ENCODE results near the gene SLC37A1.

Gene SLC37A1

DNA sequence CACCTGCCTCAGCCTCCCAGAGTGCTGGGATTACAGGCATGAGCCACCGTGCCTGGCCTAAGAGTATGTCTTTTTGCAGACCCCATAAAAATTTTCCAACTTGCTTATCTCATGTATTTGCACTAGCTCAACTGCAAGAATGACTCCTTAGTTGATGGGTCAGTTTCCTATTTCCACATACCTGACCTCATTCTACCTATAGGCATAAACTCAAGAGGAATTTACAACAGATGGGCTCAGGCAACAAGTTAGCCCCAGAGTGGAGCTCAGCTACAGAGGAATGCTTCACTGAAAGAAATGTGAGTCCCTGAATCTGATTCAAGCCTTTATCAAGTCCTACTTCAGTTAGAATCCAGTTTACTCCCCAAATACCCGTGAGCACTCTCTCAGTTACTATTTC is 5.3 kb upstream of the SLC37A1 start:
- no peak for ATAC-seq

DNA sequence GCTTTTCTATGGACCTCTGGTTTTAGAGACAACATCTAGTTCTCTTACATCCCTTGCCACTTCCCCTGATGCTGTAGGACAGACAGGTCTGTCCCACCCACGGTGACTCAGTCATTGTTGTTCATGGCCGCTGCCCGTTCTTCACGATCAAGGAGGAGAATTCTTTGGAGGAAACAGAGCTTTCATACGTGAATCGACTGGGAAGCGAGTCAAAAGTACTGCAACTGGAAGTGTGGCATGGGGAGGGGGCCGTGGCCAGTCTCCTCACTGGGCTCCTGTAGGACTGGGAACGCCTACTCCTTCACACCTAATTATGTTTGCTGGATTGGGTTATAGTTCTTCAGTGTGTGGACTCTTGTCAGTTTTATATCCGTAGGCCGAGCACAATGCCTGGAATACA is 4.4 kb upstream of the SLC37A1 start:
- no peak for ATAC-seq

DNA sequence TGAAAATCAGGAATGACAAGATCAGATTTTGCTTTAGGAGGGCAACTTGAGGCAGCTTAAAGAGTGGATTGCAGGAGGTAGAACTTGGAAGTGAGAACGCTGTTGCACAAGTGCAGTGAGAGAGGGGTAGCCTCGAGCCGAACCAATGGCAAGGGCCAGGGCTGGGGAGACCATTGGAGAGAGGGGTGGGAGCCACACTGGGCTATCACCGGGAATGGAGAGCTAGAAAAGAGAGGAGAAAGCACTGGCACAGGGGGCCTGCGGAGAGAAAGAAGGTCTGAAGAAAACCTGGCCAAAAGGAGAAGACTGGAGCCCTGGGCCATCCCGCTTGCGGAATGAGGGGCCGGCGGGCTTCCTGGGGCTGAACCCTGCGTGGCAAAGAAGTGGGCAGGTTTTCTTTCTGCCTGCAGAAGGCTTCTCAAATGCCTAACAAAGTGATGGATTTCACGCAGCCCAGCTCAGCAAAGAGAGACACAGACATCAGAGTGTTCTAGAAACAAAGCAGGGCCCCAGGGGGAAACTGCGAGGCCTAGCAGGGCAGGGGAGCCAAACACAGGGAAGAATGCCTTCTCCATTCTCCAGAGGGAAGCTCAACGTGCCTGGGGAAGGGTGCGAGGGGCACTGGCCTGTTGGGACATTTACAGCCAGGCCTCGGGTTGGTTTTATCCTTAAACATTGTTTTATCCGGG is 1.2 kb upstream of the SLC37A1 start:
- ATAC-seq = no peak

DNA sequence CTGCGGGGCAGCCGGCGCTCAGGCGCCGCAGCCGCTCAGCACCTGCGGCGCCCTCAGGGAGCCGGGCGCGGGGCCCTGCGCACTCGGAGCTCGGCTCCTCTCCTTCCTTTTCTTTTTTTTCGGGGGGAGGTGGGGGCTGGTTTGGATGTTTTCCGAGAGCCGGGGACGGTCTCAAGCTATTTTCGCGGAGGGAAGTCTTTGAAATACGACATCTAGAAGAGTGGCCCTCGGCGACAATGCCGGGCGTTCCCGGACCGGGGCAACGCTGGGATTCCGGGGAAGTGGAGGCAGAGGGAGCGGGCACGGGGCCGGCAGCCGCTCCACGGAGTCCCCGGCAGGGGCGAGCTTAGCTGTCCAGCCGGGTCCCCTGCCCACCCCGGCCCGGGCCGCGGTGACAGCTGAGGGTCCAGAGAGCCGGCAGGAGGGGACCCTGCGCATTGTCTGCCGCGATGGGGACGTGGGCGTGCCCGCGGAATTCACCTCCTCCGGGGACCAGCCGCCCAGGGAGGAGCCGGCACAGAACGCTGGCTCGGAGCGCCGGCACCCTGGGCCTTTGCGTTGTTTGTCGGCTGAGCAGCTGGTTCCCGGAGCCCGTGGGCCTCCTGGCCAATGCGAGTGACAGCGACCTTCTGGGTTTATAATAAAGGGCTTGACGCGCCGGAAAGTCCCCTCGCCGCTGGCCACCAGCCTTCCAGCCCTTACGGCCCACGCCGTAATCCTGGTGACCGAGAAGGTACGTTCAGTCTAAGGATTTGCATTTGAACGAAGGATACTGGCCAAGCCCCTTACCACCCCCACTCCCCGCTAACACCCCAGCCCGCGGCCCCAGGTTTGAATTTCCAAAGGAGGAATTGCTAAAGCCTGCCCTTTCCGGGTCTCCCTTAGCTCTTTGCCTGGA is 582 bp downstream of the SLC37A1 start:
- peak; percentile 76 for ATAC-seq

DNA sequence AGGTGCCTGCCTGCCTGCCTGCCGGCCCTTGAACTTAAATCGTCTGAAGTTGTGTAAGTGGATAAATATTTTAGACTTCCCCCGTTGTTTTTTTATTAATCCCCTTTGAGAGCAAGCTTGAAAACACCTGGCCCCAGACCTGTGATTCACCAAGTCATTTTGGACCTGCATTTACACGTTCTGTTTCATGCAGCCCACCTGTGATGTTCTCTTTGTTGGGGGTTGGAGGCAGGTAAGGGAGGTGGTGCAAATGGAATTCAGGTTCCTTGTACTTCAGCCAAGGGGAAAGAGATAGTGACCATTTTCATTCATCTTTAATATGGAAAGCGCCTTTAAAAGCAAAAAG is 1.2 kb downstream of the SLC37A1 start:
- ATAC-seq = no peak

DNA sequence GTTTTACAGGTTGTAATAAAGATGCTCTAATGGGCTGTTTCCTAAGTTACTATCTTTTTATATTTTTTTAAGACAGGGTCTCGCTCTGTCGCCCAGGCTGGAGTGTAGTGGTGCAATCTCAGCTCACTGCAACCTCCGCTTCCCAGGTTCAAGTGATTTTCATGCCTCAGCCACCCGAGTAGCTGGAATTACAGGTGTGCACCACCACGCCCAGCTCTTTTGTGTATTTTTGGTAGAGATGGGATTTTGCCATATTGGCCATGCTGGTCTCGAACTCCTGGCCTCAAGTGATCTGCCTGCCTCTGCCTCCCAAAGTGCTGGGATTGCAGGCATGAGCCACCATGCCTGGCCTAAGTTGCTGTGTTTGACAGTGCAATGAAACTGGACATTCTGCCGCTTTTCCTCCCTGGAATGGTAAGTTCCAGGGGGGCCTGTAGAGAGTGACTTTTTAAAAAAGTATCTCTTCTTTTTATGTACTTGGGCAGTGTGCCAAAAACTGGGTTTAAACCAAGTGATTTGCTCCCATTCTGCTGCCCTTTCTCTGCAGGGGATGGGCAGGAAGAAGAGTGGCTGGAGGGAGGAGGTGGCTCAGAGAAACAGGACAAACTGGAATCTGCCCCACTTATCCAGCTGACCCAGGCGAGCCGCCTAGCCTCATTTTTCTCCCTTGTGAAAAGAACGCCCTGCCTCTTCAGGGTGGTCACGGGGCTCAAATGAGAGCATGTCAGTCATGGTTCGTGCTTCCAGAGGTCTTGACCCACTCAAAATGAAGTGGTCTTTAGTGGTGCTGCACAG is 2.3 kb downstream of the SLC37A1 start:
- no peak for ATAC-seq

DNA sequence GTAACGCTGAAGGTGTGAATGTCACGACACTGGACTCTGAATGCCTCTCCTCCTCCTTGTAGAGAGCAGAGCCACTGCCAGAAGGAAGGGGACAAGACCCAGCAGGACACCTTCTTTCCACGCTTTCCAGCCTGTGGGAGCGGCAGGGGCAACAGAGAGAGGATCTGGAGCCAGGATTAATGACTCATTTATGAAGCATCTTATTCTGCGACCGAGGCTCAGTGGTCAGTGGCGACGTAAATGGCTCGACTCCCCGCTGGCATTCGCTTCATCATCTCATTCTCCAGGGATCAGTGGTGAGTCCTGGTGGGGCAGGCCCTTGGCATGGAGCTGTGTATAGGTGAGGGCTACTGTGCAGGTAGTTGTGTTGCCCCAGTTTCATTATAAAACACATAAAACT is 4.6 kb downstream of the SLC37A1 start:
- no peak for ATAC-seq

DNA sequence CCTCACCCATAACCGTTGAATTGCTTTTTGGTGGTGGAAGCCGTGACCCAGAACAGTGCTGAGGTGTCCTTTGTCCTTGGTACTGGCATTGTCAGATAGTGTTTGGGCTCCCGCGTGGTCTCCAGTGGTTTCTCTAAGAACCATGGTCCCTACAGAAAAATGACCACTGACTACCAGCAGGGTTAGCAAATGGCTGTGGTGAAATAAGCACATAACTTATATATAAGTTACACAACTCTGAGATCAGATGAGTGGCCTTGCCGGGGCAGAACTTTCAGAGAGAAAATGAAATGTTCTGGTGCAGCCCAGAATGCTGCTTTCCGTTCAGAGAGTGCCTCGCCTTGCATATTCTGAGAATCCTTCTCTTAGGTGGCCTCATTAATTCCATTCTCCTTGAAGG is 5.0 kb downstream of the SLC37A1 start:
- ATAC-seq = no peak

DNA sequence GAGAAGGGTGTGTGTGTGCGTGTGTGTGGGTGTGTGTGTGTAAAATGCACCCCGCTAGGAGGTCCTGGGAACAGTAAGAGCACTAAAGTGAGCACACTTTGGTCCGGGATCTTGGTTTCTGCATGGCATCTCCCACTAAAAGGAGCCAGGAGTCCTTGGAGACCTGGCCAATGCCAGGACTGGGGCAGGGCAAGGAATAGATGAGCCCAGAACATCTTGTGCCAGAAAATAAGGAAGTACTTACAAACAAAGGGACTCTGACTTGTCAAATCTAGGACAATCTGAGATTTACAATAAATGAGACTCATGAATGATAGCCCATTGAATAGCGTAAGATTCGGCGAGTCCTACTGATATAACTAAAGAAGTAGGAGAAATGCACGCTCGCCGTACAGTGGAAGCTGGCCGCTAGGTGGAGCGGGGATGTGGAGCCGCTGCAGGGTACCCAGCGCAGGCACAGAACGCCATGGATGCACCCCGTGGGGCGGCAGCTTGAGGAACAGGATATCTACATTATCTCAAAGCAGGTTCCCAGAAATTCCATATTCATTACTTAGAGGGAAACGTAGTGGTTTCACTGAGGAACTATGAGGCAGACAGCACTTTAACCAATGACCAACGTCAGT is 7.1 kb downstream of the SLC37A1 start:
- ATAC-seq = no peak

DNA sequence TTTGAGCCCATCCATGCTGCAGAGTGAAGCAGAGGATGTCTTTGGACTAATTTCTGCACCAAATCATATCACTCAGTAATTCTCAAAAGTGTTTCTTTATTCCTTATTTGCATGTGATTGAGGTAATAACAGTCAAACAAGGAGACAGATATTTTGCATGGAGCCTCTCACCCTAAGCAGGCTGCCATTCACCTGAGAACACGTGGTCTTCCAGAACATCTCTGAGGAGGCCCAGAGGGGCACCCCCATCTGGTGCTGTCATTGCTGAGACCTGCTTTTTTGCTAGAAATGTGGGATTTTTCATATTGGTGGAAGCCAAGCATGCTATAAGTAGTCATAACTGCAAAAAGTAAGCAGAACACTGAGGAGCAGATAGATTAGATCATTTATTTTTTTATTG is 7.7 kb downstream of the SLC37A1 start:
- no peak for ATAC-seq

DNA sequence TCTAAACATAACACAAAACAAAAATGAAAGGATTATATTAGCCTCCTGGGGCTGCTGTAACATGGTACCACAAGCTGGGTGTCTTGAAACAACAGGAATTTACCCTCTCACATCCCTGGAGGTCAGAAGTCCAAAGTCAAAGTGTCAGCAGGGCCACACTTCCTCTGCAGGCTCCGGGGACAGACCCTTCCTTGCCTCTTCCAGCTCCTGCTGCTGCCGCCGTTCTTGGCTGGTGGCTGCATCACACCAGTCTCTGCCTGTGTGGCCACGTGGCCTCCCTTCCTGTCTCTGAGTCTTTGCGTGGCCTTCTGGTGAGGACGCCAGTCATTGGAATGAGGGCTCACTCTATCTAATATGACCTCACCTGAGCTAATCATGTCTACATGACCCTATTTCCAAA is 8.2 kb downstream of the SLC37A1 start:
- no peak for ATAC-seq

DNA sequence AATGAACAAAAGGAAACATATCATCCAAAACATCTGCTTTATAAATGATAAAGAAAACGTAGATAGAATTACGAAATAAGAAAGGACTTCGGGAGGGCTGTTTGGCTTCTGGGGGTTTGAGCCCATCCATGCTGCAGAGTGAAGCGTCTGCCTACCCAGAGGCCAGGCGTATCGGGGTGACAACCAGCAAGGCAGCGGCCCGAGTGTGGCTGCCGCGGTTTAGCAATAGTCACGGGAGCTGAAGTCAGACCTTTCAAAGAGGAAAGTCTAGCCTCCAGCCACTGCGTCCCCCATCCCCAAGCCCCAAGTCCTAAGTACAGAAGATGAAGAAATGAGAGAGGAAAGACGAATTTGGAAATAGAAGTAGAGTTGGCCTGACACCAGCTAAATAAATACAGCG is 8.6 kb downstream of the SLC37A1 start:
- no peak for ATAC-seq

DNA sequence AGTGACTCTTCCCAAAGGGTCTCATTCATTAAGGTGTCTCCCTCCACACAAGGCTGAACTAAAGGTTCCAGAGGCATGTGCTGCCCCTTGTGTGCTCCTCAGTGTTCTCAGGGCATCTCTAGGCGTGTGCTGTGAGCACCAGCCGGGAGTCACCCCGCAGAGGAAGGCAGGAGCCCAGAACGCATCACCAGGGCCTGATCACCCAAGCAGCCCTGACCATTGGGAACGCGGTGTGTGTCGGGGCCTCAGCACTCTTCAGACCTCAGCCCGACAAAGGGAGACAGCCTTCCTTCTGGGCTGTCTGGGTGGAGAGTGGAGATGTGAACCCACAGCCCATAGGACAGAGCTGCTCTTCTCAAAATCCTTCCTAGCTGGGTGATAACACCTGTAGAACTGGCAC is 9.1 kb downstream of the SLC37A1 start:
- no peak for ATAC-seq

DNA sequence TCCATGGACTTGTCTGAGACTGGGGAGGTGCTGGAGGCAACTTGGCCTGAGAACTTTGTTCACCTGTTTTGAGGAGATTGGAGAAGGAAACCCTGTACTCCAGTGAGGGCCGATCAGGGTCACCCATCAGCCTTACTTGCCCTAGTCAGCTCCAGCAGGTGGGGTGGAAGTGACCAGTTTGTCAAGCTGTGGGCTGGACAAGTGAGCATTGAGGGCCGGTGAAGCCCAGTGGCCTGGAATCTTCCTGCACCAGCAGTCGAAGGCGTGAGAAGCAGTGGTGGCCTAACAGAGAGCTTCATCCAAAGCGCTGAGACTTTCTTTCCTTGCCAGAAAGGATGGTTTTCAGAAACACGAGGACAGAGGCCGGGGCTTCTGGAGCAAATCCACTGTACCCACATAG is 9.6 kb downstream of the SLC37A1 start:
- no peak for ATAC-seq

DNA sequence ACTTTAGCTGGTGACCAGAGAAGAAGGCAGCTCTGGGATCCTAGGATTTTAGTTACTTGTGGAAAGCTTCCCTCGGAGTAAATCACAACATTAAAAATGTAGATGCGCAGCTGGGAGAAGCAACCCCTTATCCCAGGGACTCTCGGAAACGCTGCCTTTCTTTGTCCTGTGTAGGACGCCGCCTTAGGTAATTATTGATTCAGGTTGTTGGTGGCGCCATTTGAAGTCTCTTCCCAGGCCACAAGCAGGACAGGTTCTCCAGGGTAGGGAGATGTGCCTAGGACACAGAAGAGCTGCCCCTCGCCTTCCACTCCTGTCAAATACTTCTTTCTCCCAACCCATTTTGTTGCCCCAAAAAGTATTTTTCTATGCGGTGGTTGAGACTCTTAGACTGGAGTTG is 10.3 kb downstream of the SLC37A1 start:
- no peak for ATAC-seq

DNA sequence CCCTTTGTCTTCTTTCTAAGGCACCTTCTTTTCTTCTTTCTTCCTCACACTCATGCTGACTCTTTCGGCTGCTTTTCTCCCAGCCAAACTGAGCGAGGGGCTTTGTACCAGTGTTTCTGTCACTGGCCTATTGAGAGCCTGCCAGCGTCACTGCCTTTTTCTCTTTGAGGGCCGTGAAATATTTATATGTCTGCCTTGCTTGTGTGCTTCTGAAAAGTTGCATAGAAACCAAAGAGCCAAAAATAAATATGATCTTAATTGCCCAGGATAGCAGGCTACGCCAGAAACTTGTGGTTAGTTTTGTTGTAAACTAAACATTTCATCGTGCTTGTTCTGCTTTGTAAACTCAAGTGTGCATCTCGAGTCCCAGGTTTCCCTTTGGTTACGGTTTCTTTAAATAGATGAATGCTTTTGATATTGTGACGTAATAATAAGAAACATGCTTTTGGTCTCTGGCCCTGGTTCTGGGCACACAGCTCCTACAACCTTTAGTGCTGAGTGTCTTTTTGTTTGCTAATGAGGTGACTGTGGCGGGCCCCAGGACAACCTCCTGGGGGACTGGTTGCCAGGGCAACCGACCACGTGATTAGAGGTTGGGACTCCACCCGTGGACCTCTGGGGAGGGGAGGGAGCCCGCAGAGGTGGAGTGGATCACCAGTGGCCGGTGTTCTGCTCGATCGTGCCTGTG is 10.8 kb downstream of the SLC37A1 start:
- ATAC-seq = peak in 1 of 2 donors; percentile 4

DNA sequence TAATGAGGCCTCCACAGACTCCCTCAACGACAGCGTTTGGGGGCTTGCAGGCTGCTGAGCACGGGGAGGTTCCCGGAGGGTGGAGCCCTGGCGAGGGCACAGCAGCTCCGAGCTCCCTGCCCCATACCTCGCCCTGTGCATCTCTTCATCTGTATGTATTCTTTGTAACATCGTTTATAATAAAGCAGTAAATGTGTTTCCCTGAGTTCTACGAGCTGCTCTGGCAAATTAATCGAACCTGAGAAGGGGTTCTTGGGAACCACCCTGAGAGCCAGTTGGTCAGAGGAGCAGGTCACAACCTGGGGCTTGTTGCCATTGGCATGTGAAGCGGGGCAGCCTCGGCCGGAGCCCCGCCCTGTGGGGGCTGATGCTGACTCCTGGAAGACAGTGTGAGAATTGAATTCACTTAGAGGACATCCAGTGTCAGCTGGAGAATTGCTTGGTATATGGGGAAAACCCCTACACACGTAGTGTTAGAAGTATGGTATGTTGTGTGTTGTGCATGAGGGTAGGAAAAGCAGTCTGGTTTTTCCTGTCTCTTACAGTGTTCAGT is 11.5 kb downstream of the SLC37A1 start:
- ATAC-seq = no peak

DNA sequence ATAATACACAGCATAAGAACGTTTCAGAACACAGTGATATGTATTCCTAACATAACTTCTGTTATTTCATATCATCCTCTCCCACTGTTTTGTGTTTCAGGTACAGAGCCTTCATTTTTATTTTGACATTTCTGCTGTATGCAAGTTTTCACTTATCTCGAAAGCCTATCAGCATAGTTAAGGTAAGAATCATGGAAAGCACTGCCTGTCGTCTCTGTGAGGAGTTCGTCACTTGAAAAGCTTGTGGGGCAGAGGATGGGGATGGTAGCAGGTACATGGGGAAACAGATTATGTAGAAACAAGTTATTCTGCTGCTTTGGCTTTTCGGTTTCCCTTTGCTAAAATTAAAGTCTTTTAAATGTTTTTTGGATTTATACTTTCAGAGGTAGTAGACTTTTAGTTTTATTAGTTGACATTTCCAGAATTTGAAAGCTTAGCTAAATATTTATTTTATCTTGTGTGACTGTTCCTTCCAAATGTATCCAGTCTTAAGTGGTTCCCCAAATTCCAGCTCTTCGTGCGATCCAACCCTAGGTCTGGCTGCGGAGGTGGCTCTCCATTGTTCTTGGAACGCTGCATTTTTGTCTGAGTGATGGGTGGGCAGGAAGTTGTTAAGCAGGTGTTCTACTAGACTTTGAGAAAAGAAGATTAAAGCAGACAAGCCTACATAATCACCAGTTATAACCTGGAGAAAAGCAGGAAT is 12.2 kb downstream of the SLC37A1 start:
- ATAC-seq = no peak

DNA sequence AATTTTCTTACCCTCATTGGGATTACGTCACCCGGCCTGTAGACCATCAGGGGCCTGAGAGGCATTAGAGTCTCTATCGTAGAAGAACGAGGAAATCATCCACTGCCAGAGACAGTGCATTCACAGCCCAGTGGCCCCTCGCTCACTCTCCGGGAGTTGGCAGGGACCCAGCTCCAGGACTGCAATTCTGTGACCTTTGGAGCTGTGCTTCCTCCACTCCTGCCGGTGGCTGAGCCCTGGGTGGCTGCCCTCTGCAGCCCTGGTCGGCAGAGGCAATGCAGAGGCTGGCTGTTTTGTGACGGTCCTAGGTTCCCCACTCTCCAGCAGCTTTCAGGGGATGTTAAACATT is 12.7 kb downstream of the SLC37A1 start:
- no peak for ATAC-seq

DNA sequence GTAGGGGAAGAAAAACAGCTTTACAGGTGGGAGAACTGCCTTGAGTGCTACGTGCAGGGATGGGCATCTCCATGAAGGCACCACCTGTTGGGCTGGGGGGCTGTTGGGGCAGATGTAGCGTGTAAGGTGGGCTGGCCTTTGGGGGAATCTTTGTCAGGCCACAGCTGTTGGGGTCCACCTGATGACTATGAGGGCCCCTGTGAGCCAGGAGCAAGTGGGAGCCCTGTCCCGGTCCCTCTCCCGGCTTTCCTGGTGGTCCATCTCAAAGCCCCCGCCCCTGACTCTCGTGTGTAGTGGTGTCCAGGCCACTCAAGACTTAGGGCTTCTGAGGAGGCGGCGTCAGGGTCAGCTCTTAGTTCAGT is 13.5 kb downstream of the SLC37A1 start:
- no peak for ATAC-seq

DNA sequence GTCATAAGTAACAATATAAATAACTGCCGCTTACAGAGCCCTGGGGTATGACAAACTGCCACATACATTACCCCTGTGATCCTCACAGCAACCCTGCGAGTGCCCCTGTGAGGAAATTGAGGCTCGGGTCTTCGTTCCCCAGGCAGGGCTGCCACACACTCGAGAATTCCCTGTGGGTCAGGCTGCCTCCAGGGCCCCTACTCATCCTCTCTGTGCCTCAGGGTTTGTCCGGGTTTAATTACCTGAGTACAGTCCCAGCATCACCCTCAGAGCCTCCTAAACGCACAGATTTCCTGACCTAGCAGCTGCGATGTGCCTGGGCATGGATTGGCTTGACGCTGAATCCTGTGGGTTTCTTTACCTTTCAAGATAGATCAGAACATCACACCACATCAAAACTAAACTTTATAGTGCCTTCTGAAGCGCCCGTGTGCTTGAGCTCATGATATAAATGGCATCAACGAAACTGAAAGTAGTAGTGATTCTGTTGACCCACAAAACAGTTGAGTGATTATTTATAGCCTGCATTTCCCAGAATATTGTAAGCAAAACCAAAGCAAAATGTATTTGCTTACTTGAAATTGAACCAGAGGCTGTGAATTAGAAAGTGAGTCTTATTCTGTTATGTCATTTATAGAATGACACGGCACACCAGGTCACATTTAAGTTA is 14.0 kb downstream of the SLC37A1 start:
- ATAC-seq = peak; percentile 82 to 86

Measured in activated CD4-positive, CD25-positive, alpha-beta regulatory T cell treated with anti-CD3 and anti-CD28 coated beads, Interleukin-2, amount 50 U/mL, for 24 hours (primary cell).